Activated T-helper 9 cell treated with anti-CD3 and anti-CD28 coated beads, Interleukin-2, amount 50 U/mL, for 16 hours (primary cell): ENCODE measurements around the gene HMG20A.

Experiments used
- DNase-seq: peaks from one replicate; pipeline ENCODE4 v3.0.0-alpha.2; 2020; ENCODE audit warnings: low read depth

Gene HMG20A

DNA sequence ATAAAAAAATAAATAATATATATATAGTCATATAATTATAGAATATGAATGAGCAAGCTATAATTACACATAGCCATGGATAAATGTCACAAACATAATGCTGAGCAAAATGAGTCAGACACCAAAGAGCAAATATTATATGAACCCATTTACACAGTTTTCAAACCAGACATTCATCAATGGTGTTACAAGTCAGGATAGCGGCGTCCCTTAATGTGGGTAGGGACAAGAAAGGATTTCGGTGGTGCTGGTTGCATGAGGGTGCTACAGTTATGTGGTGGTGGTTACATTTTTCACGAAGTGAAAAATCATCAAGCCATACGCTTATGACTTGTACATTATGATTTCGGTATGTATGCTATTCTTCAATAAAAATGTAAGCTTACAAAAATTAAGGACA lies 100.5 kb downstream of the HMG20A start:
- no peak for DNase-seq

DNA sequence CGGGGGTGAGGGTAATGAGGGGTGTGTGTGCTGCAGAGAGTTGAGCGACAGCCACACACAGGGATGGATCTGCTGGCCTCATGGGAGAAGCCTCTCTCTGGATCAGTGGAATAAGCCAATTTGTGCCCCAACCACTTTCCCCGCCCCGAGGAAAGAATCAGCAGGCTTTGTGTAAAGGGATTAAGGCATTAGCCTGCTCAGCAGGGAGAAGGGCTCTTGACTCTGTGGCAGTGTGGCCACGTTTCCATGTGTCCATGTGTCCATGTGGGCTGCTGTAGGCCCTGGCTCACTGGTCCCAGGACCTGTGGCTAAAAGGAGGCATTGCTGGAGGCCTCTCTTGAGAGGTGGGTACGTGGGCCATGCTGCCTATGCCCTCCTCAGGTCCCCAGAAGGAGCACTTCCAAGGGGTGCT lies 104.7 kb downstream of the HMG20A start:
- no peak for DNase-seq

GRCh38 chr15:77525907-77526594 lies 105.4 kb downstream of the HMG20A start:
- no peak for DNase-seq

GRCh38 chr15:77526595-77527163 lies 106.0 kb downstream of the HMG20A start:
- no peak for DNase-seq

- no peak for DNase-seq
Observed at GRCh38 chr15:77527164-77527778, 106.6 kb downstream of the HMG20A start.

- no peak for DNase-seq
Observed at GRCh38 chr15:77527831-77528231, 107.1 kb downstream of the HMG20A start.

- no peak for DNase-seq
Observed at GRCh38 chr15:77528290-77528967, 107.7 kb downstream of the HMG20A start.

- no peak for DNase-seq
Observed at GRCh38 chr15:77528968-77529319, 108.3 kb downstream of the HMG20A start.

GRCh38 chr15:77529394-77530159 lies 108.9 kb downstream of the HMG20A start:
- no peak for DNase-seq

GRCh38 chr15:77530576-77530975 lies 109.9 kb downstream of the HMG20A start:
- no peak for DNase-seq

GRCh38 chr15:77531191-77532000 lies 110.7 kb downstream of the HMG20A start:
- no peak for DNase-seq

- no peak for DNase-seq
Observed at GRCh38 chr15:77532067-77532710, 111.5 kb downstream of the HMG20A start.

DNA sequence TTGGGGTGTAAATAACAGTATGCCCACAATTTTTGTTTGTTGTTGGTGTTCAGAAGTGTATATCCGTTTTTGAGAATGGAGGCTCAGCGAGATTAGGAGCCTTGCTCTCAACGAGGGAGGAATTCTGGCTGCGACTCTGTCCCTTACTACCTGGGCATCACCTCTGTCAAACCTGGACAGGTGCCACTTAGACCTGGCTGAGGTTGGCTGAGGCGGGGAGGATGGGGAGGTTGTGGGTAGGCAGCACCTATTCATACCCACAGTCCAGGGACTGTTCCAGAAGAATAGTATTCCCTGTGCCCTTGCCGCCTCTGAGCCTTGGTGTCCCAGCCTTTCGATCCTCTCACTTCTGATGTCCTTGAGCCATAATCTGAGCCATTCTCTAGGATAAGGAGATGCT lies 112.2 kb downstream of the HMG20A start:
- DNase-seq = no peak

GRCh38 chr15:77533578-77534430 lies 113.1 kb downstream of the HMG20A start:
- no peak for DNase-seq
